ENCODE results near the gene CARNS1.
A peak's percentile ranks its signal among the peaks of the same experiment; 100 is the strongest.

- TF ChIP-seq, protein P1, sequence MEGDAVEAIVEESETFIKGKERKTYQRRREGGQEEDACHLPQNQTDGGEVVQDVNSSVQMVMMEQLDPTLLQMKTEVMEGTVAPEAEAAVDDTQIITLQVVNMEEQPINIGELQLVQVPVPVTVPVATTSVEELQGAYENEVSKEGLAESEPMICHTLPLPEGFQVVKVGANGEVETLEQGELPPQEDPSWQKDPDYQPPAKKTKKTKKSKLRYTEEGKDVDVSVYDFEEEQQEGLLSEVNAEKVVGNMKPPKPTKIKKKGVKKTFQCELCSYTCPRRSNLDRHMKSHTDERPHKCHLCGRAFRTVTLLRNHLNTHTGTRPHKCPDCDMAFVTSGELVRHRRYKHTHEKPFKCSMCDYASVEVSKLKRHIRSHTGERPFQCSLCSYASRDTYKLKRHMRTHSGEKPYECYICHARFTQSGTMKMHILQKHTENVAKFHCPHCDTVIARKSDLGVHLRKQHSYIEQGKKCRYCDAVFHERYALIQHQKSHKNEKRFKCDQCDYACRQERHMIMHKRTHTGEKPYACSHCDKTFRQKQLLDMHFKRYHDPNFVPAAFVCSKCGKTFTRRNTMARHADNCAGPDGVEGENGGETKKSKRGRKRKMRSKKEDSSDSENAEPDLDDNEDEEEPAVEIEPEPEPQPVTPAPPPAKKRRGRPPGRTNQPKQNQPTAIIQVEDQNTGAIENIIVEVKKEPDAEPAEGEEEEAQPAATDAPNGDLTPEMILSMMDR (IDR thresholded peaks at IDR 0.05) = peak in 5 of 7 experiments; percentile 19 to 52 (median 43)
- TF ChIP-seq EP300 (IDR thresholded peaks at IDR 0.05) (no peak), POLR2A (IDR thresholded peaks at IDR 0.05) (no peak), POLR2AphosphoS5 (IDR thresholded peaks at IDR 0.05) (no peak)
Measured at GRCh38 chr11:67389477-67389876, 26.0 kb upstream of the CARNS1 start.

All from stomach (tissue), 4 donors.